Activated T-cell treated with anti-CD3 and anti-CD28 coated beads for 4 hours (primary cell): ENCODE measurements around the gene FCHO2.
A peak's percentile ranks its signal among the peaks of the same experiment; 100 is the strongest.
"Not testable (repeated sequence)": the region's sequence is repeated elsewhere in the genome, so short reads cannot be mapped to it uniquely, and the experiment has no call there.

Source experiments
- DNase-seq: peaks from one replicate; pipeline ENCODE4 v3.0.0-alpha.2; 2020

Gene FCHO2

GRCh38 chr5:72955768-72956323 is at the start of gene FCHO2:
TSS of gene FCHO2 (plus strand) at chr5:72956041. CDS start at chr5:72956097, 56 bp downstream.
- DNase-seq = peak; percentile 95

- DNase-seq = no peak
These were observed 49.0 kb upstream of the FCHO2 start for GRCh38 chr5:72906806-72907205.

GRCh38 chr5:72908664-72909063 is 47.2 kb upstream of the FCHO2 start:
- no peak for DNase-seq

GRCh38 chr5:72917371-72917776 is 38.5 kb upstream of the FCHO2 start:
- DNase-seq = no peak

- DNase-seq = no peak
These were observed 34.9 kb upstream of the FCHO2 start for GRCh38 chr5:72920690-72921502.

GRCh38 chr5:72921886-72922285 is 34.0 kb upstream of the FCHO2 start:
- no peak for DNase-seq

GRCh38 chr5:72922422-72922821 is 33.4 kb upstream of the FCHO2 start:
- no peak for DNase-seq

GRCh38 chr5:72925336-72926010 is 30.4 kb upstream of the FCHO2 start:
- no peak for DNase-seq

GRCh38 chr5:72932686-72933085 is 23.2 kb upstream of the FCHO2 start:
- not testable (repeated sequence) for DNase-seq

GRCh38 chr5:72934953-72935725 is 20.7 kb upstream of the FCHO2 start:
- not testable (repeated sequence) for DNase-seq

GRCh38 chr5:72936893-72937292 is 18.9 kb upstream of the FCHO2 start:
- no peak for DNase-seq

GRCh38 chr5:72937517-72938061 is 18.3 kb upstream of the FCHO2 start:
- no peak for DNase-seq

GRCh38 chr5:72938206-72938605 is 17.6 kb upstream of the FCHO2 start:
- no peak for DNase-seq

- no peak for DNase-seq
These were observed 15.8 kb upstream of the FCHO2 start for GRCh38 chr5:72940082-72940481.

GRCh38 chr5:72943307-72943706 is 12.5 kb upstream of the FCHO2 start:
- DNase-seq = no peak

- DNase-seq = no peak
These were observed 8.3 kb upstream of the FCHO2 start for GRCh38 chr5:72947498-72947897.

- no peak for DNase-seq
These were observed 6.4 kb upstream of the FCHO2 start for GRCh38 chr5:72949481-72949880.

GRCh38 chr5:72951671-72952468 is 4.0 kb upstream of the FCHO2 start:
- DNase-seq = no peak

GRCh38 chr5:72954389-72954788 is 1.5 kb upstream of the FCHO2 start:
- DNase-seq = no peak

- no peak for DNase-seq
These were observed 586 bp upstream of the FCHO2 start for GRCh38 chr5:72955143-72955767.

GRCh38 chr5:72956324-72957140 is 691 bp downstream of the FCHO2 start:
- DNase-seq = no peak
